Muscle of leg (tissue), 11 donors: Measurements from ENCODE around the gene STX11. TPM values are rescaled to one million over a fixed set of nuclear protein-coding genes. Genes with fewer than 3 reads are reported as not detected.
A peak's percentile ranks its signal among the peaks of the same experiment; 100 is the strongest.

ENCODE experiments used
- DNase-seq: peaks from one replicate; pipeline ENCODE4 v3.0.0; 2013
- H3K27ac ChIP-seq: one replicate; pipeline ENCODE4 v1.5.1; 2013; ENCODE audit warnings: mild to moderate bottlenecking, low read length, control low read depth
- H3K27me3 ChIP-seq: one replicate; pipeline ENCODE4 v1.6.1; 2013; ENCODE audit warnings: low read length; ENCODE audit not compliant: control insufficient read depth, insufficient read depth
- H3K36me3 ChIP-seq: one replicate; pipeline ENCODE4 v1.6.1; 2013; ENCODE audit warnings: low read length; ENCODE audit not compliant: control insufficient read depth, insufficient read depth
- H3K4me1 ChIP-seq: one replicate; pipeline ENCODE4 v1.6.1; 2013; ENCODE audit warnings: low read length; ENCODE audit not compliant: control insufficient read depth, insufficient read depth
- H3K4me3 ChIP-seq: one replicate; pipeline ENCODE4 v1.5.1; 2013; ENCODE audit warnings: low read length, control low read depth
- H3K9me3 ChIP-seq: replicated peaks from 2 replicates; pipeline ENCODE4 v1.6.1; 2013; ENCODE audit warnings: low read depth, low read length; ENCODE audit not compliant: control insufficient read depth
- WGBS: methylation state at CpG from one replicate; pipeline ENCODE4 v1.1.5; 2013; ENCODE audit warnings: missing lambda C conversion rate; ENCODE audit not compliant: insufficient coverage; 5-methylcytosine and 5-hydroxymethylcytosine counted together
- polyA plus RNA-seq, 8 donors: library from polyadenylated mRNA; unstranded; fragments of 120-200 nt; gene quantifications; one replicate each; pipeline versions ENCODE4 v1.2.1 to v1.2.3, GENCODE V29; 2013; ENCODE audit warnings: inconsistent platforms in 1 of 8, low replicate concordance in 1 of 8; ENCODE audit not compliant: insufficient read length in 8 of 8, insufficient read depth in 1 of 8
- total RNA-seq: library from RNA; stranded (reverse); fragments of 120-200 nt; gene quantifications from one replicate; pipeline ENCODE4 v1.2.4, GENCODE V29; 2013

Gene STX11
- total and polyA plus RNA-seq, 9 donors: 1.2 to 3.3 (median 2.3) TPM

GRCh38 chr6:144152334-144152900 lies 2.1 kb downstream of the STX11 start:
- 80% methylated on average over 1 of the region's 6 CpGs for WGBS

GRCh38 chr6:144153260-144153659 lies 2.9 kb downstream of the STX11 start:
- no peak overlapping the region for H3K27ac ChIP-seq
- H3K4me1 ChIP-seq: peaks cover 22% of the 10 kb centered on the region
- 62% methylated on average over 5 of the region's 5 CpGs for WGBS
- no peak overlapping the region for H3K4me3 ChIP-seq
- H3K27me3 ChIP-seq: peaks cover 14% of the 10 kb centered on the region
- no peaks in the 10 kb centered on the region for H3K36me3 ChIP-seq
- peak; percentile 66 for DNase-seq
- H3K9me3 ChIP-seq: no peaks in the 10 kb centered on the region

More at GRCh38 chr6:144152334-144152900, 2.1 kb downstream of the STX11 start:
- Histone ChIP-seq H3K27ac (no peak overlapping the region), H3K9me3 (no peaks in the 10 kb centered on the region), H3K36me3 (no peaks in the 10 kb centered on the region), H3K4me3 (no peak overlapping the region), H3K27me3 (peaks cover 14% of the 10 kb centered on the region), H3K4me1 (peaks cover 16% of the 10 kb centered on the region)
- no peak for DNase-seq

GRCh38 chr6:144153971-144154370 lies 3.7 kb downstream of the STX11 start:
- 100% methylated on average over 2 of the region's 2 CpGs for WGBS
- H3K4me3 ChIP-seq: no peak overlapping the region
- no peak for DNase-seq
- H3K9me3 ChIP-seq: no peaks in the 10 kb centered on the region
- H3K36me3 ChIP-seq: no peaks in the 10 kb centered on the region
- H3K27me3 ChIP-seq: peaks cover 14% of the 10 kb centered on the region
- H3K4me1 ChIP-seq: peaks cover 25% of the 10 kb centered on the region
- H3K27ac ChIP-seq: no peak overlapping the region

- WGBS: no CpG with 5 or more reads among the region's 2 CpGs
Measured at GRCh38 chr6:144155529-144155928, 5.2 kb downstream of the STX11 start.

GRCh38 chr6:144156338-144156737 lies 6.0 kb downstream of the STX11 start:
- peaks cover under 1% of the 10 kb centered on the region for H3K27me3 ChIP-seq
- peak; percentile 56 for DNase-seq
- peak overlapping the region; percentile 35 for H3K27ac ChIP-seq
- no peaks in the 10 kb centered on the region for H3K36me3 ChIP-seq
- no CpG with 5 or more reads among the region's 3 CpGs for WGBS
- peaks cover 17% of the 10 kb centered on the region for H3K4me1 ChIP-seq
- H3K4me3 ChIP-seq: no peak overlapping the region
- H3K9me3 ChIP-seq: no peaks in the 10 kb centered on the region

More at GRCh38 chr6:144155529-144155928, 5.2 kb downstream of the STX11 start:
- H3K9me3 ChIP-seq: no peaks in the 10 kb centered on the region
- H3K36me3 ChIP-seq: no peaks in the 10 kb centered on the region
- peaks cover 21% of the 10 kb centered on the region for H3K4me1 ChIP-seq
- H3K27me3 ChIP-seq: peaks cover 5% of the 10 kb centered on the region
- no peak overlapping the region for H3K27ac ChIP-seq
- no peak overlapping the region for H3K4me3 ChIP-seq
- no peak for DNase-seq

GRCh38 chr6:144156991-144157390 lies 6.7 kb downstream of the STX11 start:
- Histone ChIP-seq H3K36me3 (no peaks in the 10 kb centered on the region), H3K27ac (no peak overlapping the region), H3K27me3 (no peaks in the 10 kb centered on the region), H3K4me3 (no peak overlapping the region), H3K9me3 (no peaks in the 10 kb centered on the region), H3K4me1 (peaks cover 16% of the 10 kb centered on the region)
- WGBS: 50% methylated on average over 2 of the region's 3 CpGs
- DNase-seq: no peak

- no peaks in the 10 kb centered on the region for H3K9me3 ChIP-seq
- H3K27me3 ChIP-seq: no peaks in the 10 kb centered on the region
- H3K27ac ChIP-seq: peak overlapping the region; percentile 24
- H3K4me1 ChIP-seq: peaks cover 16% of the 10 kb centered on the region
- H3K36me3 ChIP-seq: no peaks in the 10 kb centered on the region
- no peak overlapping the region for H3K4me3 ChIP-seq
- peak; percentile 89 for DNase-seq
- WGBS: 0% methylated on average over 2 of the region's 3 CpGs
Measured at GRCh38 chr6:144158133-144158532, 7.8 kb downstream of the STX11 start.

GRCh38 chr6:144159223-144159622 lies 8.9 kb downstream of the STX11 start:
- H3K4me1 ChIP-seq: peaks cover 16% of the 10 kb centered on the region
- H3K4me3 ChIP-seq: no peak overlapping the region
- H3K9me3 ChIP-seq: no peaks in the 10 kb centered on the region
- H3K27ac ChIP-seq: no peak overlapping the region
- DNase-seq: peak; percentile 36
- no peaks in the 10 kb centered on the region for H3K36me3 ChIP-seq
- WGBS: 60% methylated on average over 1 of the region's 5 CpGs
- no peaks in the 10 kb centered on the region for H3K27me3 ChIP-seq

- no peaks in the 10 kb centered on the region for H3K36me3 ChIP-seq
- DNase-seq: no peak
- H3K4me1 ChIP-seq: peaks cover 16% of the 10 kb centered on the region
- no peak overlapping the region for H3K27ac ChIP-seq
- WGBS: no CpG with 5 or more reads among the region's 4 CpGs
- no peaks in the 10 kb centered on the region for H3K27me3 ChIP-seq
- no peak overlapping the region for H3K4me3 ChIP-seq
- H3K9me3 ChIP-seq: no peaks in the 10 kb centered on the region
Measured at GRCh38 chr6:144159742-144160141, 9.4 kb downstream of the STX11 start.

GRCh38 chr6:144160431-144161005 lies 10.2 kb downstream of the STX11 start:
- no peaks in the 10 kb centered on the region for H3K9me3 ChIP-seq
- H3K4me3 ChIP-seq: no peak overlapping the region
- H3K27me3 ChIP-seq: no peaks in the 10 kb centered on the region
- H3K36me3 ChIP-seq: no peaks in the 10 kb centered on the region
- H3K27ac ChIP-seq: no peak overlapping the region
- no CpG with 5 or more reads among the region's 2 CpGs for WGBS
- peaks cover 16% of the 10 kb centered on the region for H3K4me1 ChIP-seq
- DNase-seq: no peak
